ENCODE data around the gene MGAT5.

Gene MGAT5

DNA sequence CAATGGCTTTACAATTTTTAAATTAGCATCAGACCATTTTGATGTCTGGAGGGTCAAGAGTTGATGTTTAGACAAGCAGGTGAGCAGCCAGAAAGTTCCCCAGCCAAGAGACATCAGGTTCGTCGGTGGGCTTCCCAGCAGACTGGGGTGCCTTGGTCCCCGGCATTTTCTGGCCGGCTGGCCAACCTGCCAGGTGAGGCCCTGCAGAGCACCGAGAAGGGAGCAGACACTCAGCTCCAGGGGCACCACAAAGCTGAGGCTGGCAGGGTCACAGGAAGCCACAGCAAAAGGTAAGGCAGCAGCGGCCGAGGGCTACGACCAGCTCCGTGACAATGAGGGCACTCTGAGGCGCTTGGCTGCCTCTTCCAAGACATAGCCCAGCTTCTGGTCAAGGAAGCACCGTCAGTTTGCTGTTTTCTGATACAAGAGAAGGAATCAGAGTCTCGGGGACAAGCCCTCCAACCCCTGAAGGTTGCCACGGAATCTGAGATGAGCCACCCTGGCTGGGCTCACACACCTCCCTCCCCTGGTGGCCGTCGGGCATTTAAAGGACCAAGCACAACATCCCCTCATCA lies 229.0 kb downstream of the MGAT5 start:
- no peak for DNase-seq

DNA sequence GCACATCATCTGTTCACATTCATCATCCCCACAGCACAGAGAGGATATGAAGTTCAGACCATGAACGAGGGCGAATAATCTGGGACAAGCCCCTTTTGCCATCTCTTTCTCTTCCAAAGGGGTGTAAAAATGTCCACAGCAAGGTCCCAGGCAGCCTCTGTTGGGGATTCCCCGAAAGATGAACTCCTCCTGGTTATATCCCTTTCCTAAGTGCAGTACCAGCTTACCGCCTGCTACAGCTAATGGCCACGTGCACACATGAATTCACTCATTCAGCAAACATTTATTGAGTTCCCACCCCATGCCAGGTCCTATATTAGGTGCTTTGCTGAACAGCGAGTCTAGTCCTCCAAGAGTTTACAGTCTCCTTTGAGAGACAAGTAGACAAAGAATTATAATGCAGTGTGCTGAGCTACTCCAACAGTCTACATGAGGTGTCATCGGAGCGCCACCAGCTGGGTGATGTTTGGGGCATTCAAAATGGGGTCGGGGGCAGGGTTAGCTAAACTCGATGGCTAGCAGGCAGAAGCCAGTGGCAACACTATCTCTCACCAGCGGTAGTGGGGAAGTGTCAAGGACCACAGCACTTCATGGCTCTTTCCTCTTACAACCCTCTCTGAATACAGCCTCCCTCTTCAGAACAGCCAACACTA lies 236.0 kb downstream of the MGAT5 start:
- no peak for DNase-seq

DNA sequence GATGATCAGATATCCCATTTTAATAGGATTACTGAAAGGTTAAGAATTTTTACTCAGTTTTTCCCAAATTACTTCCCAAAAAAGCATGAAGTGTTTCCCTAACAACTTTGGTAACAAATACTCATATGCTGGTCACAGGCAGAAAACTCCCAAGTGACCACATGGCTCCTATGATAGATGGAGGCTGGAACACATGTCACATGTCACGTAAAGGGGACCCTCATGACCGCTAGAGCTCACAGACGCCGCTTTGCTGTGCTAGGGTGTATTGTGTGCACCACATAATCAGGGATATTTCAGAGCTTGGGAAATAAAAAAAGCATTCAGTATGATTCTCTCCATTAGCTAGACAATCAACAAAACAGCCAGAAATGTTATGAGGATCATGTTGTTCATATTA lies 236.7 kb downstream of the MGAT5 start:
- DNase-seq: no peak

DNA sequence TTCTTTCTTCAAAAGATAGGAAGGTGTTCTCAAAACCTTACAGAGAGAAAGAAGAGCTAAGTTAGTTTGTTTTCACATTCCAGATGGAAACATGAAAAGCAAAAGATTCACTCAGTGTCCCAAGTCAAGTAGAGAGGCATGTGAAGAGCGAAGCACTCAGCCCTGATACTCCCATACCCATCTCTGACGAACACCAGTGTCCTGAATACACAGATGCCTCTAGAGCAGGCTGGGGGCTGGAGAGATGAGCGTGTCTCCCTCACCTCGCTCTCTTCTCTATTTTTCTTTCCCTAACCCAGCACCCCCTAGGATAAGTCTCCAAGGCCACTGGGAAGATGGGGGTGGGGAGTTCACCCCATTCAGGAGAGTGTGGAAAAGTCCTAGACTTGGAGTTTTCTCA lies 237.2 kb downstream of the MGAT5 start:
- no peak for DNase-seq

DNA sequence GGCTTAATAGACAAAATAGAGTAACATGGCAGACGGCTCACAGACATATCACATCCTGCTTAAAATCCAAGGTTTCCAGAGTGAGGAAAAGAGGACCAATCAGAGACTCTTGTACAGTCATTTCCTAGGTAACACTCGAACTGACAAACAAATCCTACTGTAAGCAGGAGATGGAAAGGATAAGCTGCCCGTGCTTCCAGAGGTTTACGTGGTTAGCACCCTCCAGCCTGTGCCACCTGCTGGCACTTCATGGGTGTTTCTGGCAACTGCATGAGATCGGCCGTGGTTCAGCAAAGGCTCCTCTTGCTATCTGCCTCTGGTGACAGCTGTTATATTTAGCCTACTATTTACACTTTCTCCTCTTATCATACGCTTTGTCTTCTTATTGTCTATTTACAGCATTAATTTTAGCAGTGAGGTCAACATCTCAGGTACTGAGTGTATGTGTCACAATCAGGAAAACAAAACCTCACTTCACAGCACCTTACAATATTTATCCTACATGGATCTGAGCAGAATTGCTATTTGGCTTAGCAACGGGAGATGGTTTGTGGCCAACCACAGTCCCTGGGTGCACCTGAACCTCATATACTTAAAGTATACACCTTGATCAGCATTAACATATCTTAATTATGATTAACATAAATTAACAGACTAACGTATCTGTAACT lies 238.0 kb downstream of the MGAT5 start:
- DNase-seq: no peak

DNA sequence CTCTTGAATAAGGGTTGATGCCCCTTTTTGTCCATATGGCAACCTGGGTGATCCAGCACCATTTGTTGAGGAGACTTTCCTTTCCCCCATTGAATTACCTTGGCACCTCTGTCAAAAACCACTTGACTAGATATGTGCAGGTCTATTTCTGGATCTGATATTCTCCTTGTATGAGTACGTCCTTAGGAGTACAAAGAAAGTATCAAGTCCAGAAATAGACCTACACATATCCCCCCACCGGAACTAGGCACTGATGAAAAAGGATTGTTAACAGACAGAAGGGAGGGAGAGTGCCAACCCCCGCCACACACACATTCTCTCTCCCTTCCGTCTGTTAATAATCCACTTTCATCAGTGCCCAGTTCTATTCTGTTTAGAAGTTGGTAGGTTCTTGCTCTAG lies 239.9 kb downstream of the MGAT5 start:
- DNase-seq: no peak

DNA sequence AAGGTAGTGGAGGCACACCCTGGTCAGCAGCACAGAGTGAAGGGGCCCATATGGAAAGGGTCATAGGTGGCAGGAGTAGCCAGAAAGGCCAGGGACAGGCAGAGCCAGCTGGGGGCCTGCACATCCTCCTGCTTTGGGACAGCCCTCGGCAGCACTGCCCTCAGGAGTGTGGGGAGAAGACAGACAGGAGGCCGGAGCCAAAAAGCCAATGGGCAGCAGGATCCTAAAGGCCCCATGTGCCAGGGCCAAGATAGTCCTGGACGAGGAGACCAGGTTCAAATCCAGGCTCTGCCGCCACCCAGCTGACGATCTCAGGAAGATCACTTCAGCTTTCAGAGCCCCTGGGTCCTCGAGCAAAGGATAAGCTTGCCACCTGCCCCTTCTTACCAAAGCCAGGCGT lies 244.8 kb downstream of the MGAT5 start:
- DNase-seq: no peak

DNA sequence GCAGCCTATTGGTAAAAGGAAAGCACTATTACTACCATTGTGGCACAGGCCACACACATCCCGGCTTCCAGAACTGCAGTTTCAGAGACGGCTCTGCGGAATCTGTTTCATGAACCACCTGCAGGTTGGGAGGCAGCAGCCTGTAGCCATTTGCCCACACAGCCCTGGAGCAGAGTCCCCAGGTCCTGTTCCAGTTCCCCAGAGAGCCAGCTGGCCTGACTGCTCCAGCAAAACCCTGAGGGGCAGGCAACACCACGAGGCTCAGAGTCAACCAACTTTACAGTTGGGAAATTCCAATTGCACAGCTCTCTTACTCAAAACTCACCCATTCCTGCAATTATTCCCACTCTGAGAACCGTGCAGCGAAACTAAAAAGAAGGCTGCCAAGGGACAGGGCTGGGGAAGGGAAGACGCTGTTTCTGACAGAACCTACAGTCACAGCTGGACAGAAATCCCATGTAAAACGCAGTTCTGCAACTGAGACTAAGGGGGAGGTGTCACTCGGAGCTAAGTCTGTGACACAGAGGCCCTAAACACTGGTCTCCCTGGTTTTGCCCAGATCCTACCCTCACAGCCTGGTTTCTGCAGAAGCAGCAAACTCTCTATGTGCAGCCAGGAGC lies 245.5 kb downstream of the MGAT5 start:
- no peak for DNase-seq

DNA sequence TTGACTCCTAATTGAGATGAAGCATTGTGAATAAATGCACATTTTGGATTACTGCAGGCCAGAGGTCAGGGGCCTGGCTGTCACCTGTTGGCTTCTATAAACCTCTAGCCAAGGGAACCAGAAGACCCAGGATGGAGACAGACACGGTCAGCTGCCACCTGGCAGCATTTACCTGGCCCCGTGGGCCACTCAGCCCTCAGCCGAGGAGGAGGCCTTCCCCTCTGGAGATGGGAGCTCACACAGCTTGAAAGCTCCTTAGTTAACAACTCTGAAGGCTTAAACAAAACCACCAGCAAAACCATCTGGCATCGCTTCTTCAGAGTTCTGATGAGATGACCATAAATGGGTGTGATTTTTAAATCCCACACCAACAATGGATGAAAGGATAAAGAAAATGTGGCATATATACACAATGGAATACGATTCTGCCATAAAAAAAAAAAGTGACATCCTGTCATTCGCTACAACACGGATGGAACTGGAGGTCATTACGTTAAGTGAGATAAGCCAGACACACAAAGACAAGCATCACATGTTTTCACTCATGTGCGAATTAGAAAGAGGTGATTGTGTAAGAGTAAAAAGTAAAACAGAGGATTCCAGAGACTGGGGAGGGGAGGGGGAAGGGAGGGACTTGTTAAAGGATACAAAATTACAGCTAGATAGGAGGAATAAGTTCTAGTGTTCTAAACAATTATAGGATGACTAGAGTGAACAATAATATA lies 246.5 kb downstream of the MGAT5 start:
- DNase-seq: no peak

DNA sequence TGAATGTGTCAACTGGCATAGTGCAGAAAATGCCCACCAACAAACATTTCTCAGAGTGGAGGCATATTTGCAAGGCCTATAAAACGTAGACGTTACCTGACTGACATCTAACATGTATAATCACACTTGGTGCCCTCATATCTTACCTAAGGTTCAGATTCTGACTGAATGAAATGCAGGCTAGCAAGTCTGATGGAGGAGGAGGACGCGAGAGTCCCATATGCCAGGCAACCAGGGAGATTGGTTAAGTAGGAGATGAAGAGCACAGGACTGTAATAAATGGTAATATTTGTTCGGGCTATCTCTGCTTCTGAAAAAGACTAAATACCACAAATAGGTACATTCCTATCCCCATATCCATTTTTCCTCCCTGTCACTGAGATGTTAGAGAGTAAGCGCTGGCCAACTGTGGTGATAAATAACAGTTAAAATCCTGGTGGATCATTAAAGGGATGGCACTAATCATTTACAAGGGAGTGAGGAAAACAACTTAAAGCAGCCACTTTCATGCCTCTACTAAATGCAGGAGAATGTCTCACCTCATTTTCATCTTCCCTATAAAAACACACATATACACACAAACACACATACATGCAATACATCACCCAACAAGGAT lies 247.7 kb downstream of the MGAT5 start:
- DNase-seq: no peak

DNA sequence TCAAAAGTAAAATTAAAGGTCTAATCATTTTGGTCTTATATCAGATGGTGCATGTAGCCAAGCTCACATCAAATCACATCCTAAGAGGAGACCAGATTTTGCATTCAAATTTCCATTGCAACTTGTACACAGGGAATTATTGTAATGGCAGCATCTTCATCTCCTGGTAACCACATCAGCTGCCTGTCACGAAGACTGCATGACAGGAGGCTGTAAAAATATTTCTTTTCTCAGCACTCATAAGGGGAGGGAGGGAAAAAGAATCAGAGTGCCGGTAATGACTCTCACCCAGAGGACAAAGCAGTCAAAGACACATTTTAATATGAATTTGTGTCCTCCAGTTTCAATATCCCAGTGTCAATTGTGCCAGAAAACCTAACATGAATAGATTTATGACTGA lies 248.2 kb downstream of the MGAT5 start:
- no peak for DNase-seq

Measured in stimulated activated CD4-positive, alpha-beta T cell treated with anti-CD3 and anti-CD28 coated beads, Interleukin-15, amount 100 ng/mL, for 24 hours (primary cell).